ENCODE measurements around the gene AK5.

DNA sequence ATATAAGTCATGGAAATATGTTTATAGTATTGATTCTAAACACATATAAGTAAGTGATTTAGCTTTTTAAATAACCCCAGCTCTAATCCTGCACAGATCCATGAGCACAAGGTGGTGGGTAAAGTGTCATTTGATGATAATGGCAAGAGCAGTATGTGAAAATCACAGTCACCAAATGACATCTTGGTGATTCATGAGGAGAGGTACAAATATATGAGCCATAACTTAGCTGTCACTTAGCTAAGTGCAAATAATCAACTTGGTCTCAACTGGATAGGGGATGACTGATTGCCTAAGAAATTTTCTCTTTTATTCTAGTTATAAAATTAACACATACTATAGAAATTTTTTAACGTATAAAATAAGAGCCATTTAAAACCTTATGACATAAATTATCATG is 202.5 kb downstream of the AK5 start:
- TF ChIP-seq TAF1 (IDR thresholded peaks at IDR 0.05; ENCODE audit: borderline replicate concordance, insufficient read depth, low read length) (no peak), POLR2AphosphoS5 (IDR thresholded peaks at IDR 0.05; ENCODE audit: low read depth, low read length) (no peak), SIN3A (IDR thresholded peaks at IDR 0.05; ENCODE audit: borderline replicate concordance, insufficient read depth, low read length) (no peak), REST (IDR thresholded peaks at IDR 0.05; ENCODE audit: insufficient read depth in 1 of 2, low read depth in 2 of 2, low read length in 2 of 2) (no peak), FOXP2 (optimal IDR thresholded peaks at IDR 0.05; ENCODE audit: borderline replicate concordance, extremely low read depth, extremely low read length, insufficient read depth) (no peak)
